Inferior parietal cortex (tissue), 1 donor: ENCODE results near the gene TXNDC11.

ENCODE experiments used
- DNase-seq: peaks from one replicate; pipeline ENCODE4 v3.0.0-alpha.2; 2016; ENCODE audit errors: extremely low spot score

TXNDC11 gene

DNA sequence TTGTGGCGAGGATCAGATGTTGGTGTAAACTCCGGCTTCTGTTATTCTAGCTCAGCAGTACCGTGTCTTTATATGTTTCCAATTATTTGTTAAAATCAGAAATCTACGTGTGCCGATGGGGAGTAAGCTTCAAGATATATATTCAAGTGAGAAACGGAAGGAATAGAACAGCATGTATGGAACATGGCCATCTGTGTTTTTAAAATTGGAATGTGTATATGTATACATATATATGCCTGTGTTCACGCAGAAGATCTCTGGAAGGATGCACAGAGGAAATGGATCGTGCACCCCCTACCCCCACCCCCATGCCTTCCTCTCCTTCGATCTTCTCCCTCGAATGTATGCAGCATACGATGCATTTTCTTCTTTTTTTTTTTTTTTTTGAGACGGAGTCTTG is 82.1 kb downstream of the TXNDC11 start:
- DNase-seq, result no peak

DNA sequence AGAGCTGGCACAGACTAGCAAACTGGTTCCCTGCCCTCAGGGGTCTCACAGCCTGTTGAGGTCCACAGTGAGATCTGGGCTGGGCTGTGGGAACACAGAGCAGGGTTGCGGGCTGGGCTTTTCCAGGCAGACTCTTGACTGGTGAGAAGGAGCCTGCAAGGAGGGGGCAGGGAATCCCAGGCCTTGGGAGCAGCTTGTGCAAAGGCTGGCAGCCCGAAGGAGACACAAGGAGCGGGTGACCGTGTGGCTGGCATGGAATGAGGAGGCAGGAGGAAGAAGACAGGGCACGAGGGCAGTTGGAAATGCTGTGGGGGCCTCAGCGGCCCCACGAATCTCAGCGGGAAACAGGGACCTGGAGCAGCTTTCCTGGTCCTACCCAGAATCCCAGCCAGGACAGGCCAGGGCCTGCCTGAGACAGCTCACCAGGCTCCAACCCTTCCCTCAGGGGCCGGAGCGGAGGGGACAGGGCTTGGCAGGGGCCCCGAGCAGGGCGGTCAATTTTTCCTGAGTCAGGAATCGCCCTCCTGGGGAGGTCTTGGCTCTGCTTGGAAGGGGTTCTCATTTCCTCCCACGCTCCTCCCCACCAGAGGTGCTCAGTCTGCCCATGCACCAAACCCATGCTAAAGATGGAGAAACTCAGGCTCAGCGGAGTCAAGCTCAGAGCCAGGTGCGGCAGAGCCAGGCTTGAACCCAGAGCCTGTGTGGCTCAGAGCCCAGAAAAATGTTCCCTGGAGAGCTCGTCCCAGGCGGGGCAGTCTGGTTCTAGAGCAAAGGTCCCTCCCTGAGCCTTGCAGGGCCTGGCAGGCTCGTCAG is 83.6 kb downstream of the TXNDC11 start:
- no peak for DNase-seq

DNA sequence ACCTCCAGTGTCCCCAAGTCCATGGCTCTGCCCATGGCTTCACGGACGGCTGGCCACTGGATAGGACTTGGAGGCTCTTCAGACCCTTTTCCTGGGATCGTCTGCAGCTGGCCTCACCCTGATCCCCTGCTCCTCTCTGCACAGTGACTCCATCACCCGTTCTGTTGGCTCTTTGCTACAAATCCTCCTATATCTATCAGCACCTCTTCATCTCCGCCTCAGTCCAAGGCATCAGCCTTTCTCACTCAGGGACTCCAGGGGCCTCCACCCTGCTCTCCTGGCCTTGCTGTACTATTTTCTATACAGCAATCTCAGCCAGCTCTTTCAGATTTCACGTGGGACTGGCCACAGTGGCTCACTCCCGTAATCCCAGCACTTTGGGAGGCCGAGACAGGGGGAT is 85.1 kb downstream of the TXNDC11 start:
- no peak for DNase-seq

DNA sequence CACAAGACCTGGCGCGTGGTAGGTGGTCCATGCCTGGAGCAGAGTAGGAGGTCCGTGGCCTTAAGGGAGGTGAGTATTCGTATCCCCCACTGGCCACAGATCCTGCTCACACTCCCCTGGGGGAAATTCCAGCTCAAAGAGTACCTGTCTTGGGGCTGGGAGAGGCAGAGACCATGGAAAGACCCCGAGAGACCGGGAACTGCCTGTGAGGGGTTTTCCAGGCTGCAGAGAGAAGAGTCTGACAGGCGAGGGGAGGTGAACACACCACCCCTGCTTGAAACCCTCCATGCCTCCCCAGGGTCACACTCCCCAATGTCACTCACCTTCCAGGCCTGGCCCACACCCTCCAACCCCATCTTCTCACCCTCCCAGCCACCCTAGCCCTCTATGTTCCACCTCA is 87.0 kb downstream of the TXNDC11 start:
- DNase-seq, result no peak

DNA sequence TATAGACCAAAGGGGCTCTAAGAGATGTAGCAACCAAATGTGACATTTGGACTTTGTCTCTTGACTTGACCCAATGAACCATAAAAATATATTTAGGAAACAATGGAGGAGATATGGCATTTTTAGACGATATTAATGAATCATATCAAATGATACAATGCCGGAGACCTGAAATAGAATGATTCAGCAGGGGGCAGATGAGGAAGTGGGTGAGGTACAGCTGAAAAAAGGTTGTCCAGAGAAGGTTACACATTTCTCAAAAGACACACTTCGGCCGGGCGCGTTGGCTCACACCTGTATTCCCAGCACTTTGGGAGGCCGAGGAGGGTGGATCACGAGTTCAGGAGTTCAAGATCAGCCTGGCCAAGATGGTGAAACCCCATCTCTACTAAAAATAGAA is 90.9 kb downstream of the TXNDC11 start:
- no peak for DNase-seq

DNA sequence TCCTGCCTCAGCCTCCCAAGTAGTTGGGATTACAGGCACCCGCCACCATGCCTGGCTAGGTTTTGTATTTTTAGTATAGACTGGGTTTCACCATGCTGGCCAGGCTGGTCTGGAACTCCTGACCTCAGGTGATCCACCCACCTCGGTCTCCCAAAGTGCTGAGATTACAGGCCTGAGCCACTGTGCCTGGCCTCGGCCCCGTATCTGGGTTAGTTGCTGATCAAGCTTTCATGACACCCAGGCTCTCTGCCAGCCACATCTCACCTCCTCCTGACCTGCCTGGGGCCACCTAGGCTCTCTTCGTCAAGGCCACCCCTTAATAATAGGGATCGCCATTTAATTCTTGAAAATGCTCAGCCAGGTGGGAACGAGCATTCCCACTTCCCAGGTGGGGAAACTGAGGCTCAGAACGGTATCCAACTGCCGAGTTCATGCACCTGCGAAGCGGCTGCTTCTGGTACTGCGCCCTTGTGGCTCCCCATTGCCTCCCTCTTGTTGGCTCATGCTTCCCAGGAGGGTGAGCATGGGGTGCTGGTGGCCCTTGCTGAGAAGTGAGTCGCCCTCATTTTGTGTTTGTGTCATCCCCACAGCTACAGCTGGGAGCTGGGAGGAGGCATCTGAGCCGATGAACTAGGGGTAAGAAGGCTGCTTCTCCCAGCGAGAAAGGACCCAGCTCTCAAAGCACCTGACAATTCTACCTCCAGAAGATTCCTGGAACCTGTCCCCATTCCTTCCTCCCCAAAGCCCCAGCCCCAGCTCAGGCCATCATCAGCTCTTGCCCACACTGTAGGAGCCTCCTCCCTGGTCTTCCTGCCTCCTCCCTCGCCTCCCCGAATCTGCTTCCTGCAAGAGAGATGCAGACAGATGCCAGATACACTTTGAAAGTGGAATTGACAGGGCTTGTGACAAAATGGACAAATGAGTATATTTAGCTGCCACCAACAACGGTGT is 91.7 kb downstream of the TXNDC11 start:
- DNase-seq, result no peak

DNA sequence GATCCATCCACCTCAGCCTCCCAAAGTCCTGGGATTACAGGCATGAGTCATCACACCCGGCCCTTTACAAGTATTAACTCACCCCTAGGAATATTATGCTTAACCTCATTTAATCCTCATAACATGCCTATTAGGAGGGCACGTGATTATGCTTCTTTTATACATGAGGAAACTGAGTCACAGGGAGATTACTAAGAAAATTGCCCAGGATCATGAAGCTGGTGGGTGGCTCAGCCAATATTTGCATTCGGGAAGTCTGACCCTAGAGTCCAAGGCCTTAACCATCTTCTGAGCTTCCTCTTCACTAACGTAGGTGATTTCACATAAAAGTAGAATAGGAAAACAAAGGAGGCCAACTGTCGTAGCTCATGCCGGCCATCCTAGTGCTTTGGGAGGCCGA is 93.4 kb downstream of the TXNDC11 start:
- DNase-seq, result no peak

DNA sequence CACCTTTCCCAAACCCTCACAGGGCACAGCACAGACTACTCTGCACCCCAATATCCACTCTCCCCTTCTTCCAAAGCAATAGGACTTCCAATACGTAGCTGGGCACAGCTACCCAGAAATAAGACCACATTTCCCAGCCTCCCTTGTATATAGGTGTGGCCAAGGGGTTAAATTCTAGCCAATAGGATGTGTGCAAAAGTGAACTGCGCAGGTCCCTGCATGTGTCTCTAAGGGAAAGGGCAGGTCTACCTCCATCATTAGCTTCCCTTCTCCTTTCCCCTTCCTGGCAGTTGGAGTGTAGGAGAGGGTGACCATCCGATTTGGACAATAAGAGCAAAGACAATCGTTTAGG is 99.9 kb downstream of the TXNDC11 start:
- DNase-seq, result no peak

DNA sequence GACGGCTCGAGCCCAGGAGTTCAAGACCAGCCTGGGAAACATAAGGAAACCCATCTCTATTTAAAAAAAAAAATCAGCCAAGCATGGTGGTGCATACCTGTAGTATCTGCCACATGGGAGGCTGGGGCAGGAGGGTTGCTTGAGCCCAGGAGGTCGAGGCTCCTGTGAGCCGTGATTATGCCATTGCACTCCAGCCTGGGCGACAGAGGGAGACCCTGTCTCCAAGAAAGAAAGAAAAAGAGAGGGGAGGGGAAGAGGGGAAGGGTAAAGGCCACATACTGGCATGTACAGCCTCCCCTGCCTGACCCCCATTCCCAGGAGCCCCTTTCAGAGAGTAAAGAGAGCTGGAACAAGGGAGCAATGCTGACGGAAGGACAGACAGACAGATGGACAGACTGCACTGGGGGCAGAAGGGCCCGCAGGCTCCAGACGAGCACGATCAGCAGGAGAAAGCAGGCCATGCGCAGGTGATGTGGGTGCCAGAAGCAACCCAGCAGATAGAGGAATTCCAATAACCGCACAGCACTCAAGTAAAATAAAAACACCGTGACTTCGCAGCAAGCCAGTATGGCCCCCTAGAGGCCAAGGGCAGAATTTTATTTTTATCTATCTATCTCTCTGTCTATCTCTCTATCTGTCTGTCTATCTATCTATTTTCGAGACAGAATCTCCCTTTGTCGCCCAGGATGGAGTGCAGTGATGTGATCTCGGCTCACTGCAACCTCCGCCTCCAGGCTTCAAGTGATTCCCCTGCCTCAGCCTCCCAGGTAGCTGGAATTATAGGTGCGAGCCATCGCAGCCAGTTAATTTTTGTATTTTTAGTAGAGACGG is 101.5 kb downstream of the TXNDC11 start:
- DNase-seq, result peak; percentile 76

DNA sequence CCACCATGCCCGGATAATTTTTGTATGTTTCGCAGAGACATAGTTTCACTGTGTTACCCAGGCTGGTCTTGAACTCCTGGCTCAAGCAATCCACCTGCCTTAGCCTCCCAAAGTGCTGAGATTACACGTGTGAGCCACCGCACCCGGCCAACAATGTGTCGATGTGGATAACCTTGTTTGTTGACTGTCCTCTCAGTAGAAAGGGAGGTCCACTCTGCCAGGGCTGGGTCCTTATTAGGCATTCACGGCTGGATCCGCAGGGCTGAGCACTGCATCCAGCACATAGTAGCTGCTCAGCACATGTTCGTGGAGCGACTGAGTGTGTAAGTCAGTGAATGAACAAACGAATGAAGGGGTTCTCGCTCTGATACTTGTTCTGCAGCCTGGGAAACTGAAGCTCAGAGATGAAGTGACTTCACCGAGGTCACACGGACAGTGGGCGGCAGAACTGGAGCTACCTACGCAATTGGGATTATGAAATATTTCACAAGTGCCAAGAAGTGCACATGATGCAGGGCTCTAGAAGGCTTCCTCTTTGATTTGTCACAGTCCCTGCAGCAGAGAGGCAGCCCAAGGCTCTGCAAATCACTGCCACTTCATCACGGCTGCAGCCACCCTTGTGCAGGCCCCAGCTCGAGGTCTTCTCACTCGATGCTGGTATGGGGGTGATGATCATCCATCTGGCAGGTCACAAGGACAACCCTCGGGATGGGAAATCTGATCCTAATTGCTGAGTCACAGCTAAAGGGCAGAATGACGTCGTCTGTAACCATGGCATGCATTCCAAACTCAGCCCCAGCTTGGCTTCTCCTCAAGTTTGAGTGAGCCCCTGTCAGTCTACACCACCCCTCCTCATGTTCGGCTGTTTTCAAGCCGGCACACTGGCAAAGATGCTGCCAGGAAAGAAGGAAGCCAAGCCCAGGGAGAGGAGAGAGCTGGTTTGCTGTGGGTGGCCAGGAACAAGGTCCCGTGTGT is 102.4 kb downstream of the TXNDC11 start:
- DNase-seq, result peak; percentile 69

DNA sequence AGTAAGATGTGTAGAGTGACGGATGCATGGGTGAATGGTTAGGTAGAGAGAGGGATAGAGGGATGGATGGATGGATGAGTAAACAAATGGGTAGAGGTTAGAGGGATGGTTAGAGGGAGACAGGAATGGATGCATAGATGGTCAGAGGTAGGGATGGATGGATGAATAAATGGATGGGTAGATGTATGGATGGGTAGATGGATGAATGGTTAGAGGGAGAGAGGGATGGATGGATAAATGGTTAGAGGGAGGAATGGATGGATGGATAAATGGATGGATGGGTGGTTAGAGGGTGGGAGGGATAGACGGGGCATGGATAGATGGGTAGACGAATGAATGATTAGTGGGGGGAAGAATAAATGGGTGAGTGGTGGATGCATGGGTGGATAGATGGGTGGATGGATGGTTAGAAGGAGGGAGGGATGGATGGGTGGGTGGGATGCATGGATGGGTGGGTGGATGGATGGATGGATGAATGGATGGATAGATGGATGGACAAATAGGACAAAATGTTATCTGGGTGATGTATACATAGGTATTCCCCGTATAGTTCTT is 103.6 kb downstream of the TXNDC11 start:
- DNase-seq, result no peak

DNA sequence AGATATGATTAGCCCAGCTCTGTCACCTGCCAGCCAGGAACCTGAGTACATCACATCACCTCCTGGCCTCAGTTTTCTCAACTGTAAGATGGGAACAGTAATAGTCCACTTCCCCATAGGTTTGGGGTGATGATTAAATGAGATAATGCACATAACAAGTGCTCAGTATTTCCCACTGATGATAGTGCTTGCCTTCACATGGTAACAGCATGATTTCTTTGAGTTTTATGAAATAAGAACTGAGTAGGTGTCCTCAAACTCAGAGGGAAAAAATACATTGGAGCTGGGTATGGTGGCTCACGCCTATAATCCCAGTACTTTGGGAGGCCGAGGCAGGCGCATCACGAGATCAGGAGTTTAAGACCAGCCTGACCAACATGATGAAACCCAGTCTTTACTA is 104.5 kb downstream of the TXNDC11 start:
- DNase-seq, result no peak

DNA sequence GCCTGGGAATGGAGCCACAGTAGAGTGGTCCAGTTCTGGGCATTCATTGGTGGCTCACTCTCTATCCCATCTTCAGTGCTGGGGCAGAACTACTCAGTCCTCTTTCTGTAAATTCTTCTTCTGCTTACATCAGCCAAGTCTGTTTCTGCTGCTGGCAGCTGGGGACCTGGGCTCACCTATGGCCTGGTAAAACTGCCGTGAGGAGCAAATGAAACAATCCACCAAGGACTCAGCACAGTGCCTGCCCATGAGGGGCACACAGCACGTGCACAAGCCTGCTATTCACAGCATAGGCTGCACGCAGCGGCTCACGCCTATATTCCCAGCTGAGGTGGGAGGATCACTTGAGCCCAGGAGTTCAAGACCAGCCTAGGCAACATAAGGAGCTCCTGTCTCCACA is 105.3 kb downstream of the TXNDC11 start:
- no peak for DNase-seq

DNA sequence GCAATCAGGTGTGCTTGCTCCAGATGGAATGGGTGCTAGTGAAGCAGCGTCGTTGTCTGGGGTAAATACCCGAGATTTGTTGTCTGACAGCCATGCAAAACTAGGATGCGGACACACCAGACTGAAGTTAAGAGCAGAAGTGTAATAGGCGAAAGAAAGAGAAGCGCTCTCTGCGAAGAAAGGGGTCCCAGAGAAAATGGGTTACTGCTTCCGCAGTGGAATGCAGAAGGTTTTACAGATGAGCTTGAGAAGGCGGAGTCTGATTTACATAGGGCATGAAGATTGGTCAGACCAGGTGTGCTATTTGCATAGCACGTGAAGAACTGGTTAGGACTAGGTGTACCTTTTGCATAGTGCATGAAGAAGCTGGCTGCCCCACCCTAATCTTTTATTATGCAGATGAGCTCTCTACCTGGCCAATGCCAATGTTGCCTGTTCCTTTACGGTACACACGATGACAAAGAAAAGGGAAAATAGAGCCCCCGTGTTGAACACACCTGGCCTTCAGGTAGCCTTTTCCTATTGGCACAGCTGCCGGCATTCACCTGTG is 106.4 kb downstream of the TXNDC11 start:
- no peak for DNase-seq

DNA sequence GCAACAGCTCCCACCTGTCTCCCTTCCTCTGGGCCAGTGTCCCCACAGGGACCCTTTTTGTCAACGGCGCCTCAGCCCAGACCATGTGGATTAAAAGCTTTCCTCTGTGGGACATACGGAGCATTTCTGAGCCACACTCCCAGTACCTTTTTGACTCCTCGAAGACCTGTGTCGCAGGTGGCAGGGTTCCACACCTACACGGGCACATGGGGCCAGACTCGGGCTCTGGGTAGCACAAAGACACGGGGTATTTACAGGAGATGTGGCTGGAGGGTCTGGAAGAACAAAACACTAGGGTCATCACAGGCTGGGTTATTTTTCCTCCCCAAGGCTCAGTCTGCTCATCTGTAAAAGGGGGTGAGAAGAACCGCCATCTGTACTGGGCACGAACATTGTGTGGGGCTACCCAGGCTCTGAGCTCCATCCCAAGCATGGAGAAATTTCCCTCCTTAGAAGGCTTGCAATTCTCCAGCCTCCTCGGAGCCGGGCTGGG is 106.9 kb downstream of the TXNDC11 start:
- DNase-seq, result no peak

DNA sequence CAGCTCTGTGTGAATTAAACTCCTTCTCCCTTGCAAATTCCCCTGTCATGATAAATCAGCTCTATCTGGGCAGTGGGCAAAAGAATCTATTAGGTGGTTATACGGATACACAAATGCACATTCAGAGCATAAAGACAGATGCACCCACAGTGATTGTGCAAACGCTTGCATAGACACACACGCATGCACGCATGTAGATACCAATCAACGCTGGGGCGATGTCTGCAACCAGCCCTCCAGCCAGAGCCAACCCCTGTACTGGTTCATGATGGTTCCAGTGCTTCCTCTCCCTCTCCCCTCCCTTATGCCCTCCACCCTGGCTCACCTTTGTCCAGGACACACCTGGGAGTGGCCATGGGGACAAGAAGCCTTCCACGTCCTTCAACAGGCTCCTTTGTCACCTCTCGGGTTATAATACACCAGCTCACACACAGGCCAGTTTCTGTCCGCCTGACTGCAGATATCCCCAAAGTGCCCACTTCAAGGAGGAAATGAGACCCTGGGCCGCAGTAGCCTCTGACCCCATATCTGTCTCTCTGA is 107.5 kb downstream of the TXNDC11 start:
- DNase-seq, result no peak

DNA sequence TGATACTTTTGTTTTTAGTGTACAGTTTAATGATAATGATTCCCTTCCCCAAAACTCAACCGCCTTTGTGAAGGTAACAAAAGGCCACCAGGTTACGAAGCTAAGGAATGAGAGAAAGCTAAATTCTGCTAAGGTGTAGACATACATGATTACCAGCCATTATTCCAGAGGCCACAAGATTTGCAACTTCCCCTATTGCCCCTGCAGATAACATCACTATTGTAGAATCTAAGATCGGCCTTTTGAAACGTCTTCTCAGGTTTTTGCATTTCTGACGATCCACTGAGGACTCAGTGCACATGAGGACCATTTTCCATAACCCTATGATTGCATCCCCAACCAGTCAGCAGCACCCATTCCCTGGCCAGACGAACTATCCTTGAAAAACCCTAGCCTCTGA is 108.3 kb downstream of the TXNDC11 start:
- no peak for DNase-seq

DNA sequence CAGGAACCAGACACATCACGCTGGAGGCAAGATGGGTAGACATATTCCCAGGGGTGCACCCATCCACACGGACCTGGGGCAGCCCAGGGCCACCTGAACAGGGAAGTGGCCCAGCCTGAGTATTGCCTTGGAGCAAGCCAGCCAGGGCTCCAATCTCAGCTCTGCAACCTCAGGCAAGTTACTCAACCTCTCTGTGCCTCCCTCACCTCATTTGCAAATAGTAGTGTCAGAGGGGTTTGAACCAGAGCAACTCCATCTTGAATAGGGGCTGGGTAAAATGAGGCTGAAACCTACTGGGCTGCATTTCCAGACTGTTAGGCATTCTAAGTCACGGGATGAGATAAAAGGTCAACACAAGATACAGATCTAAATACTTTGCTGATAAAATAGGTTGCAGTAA is 109.5 kb downstream of the TXNDC11 start:
- DNase-seq, result no peak

DNA sequence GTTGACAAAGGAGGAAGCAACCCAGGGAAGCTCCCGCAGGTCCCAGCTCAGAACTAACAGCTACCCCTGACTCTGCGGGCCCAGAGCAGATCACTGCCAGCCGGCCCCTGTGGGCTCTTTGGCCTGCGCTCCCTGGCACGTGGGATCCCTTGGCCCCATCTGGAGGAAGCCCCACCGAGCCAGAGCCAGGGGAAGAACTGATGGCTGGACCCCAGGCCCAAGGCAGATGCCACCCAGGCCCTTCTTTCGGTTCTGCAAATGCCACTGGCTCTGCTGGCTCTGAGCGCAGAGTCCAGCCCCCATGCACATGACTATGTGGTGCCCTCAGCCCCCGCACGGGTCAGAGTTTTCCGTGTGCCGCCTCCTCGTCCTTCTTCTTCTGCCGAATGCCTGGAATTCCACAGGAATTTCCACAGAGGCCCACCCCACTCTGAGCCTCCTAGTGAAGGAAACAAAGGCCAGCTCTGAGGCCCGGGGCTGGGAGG is 110.2 kb downstream of the TXNDC11 start:
- no peak for DNase-seq

DNA sequence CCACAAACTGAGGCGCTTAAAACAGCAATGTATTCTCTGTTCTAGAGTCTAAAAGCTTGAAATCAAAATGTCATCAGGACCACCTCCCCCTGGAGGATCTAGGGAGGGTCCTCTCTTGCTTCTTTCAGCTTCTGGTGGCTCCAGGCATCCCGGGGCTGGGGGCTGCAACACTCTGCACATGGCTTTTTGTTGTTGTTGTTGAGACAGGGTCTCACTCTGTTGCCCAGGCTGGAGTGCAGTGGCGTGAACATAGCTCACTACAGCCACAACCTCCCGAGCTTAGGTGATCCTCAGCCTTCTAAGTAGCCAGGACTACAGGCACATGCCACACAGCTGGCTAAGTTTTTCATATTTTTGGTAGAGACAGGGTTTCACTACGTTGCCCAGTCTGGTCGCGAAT is 111.4 kb downstream of the TXNDC11 start:
- no peak for DNase-seq
